NCI-H2196 treated with DMSO at 0.1 percent for 48 hours (cell line): Measurements from ENCODE around the gene EWSR1.

Experiments used
- DNase-seq: peaks from one replicate; lab custom pipeline; 2025; ENCODE audit not compliant: unreplicated experiment; lab: John Stamatoyannopoulos, UW

The EWSR1 gene

DNA sequence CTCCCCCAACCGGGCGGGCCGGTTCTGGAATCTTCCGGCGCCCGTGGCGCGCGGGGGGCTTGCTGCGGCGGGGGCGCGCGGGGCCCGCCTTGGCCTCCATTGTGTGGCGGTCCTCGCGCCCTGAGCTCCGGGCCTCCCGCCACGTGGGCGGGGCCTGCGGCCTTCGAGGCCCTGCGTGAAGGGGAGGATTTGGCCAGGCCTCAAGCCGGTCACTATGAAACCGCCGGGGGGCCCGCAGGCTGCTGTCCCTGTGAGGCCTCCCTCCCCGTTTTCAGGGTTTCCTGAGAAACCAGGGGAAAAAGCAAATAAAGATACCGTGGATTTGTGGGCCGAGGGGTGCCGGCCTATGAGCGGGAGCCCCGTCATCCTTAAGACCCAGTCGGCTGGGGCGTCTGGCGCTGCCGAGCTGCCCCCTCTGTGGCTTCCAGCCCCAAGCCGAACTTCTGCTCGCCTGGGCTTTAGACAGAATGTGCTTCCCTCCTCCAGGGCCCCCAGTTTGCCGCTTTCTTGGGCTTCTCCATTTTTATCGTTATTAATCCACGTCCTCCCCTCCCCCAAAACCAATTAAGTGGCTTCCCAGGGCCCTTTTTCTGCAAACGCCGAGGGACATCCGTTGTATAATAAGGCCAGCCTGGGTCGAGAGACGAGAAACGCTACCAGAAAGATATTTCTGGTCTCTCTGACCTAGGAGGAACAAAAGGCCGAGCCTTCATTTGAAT lies 602 bp downstream of the EWSR1 start:
- no peak for DNase-seq

DNA sequence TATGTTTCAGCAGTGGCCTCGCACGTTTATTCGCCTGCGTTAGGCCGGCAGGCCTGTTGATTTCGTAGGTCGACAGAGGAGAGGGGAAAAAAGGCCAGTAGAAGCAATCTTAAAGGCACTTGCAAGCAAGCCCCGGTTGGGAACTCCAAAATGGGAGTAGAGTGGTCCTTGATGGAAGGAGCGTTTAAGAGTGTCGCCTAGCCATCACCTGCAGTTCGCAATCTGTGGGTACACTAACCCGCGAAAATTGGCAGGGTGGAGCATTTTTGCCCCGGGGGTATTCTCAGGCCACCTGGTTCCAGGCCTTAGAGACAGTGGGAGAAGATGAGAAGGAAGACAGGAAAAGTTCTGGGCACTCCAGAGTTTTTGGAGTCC lies 1.1 kb downstream of the EWSR1 start:
- no peak for DNase-seq

DNA sequence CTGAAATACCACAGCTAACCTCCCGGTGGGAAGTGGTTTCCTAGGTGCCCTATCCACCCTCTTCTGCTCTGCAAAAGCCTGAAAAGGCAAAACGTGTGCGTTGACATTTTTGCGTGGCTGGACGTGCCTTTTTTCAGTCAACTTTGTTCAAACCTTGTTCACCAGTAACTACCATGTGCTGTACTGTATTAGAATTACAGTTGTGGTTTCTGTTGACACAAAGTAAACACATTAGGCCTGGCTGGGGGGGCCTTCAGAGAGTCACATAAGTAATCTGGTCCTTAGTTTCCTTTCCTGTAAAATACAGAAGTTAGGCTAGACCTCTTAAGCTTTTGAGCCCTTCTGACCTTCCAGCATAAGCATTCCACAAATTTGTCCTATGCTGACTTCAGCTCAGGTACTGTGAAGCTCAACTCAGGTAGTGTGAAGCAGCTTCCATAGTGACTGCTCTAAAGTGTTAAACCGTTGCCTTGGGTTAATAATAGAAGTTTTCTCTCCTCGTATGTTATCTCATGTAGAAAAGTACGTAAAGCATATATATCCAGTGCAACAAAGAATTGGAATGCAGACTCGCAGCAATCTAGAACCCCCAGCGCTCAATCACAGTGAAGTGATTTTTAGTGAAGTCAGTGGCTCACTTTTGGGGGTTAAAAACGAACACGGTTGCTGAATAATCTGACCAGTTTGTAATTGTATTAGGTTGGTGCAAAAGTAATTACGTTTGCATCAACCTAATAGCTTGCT lies 1.8 kb downstream of the EWSR1 start:
- no peak for DNase-seq

DNA sequence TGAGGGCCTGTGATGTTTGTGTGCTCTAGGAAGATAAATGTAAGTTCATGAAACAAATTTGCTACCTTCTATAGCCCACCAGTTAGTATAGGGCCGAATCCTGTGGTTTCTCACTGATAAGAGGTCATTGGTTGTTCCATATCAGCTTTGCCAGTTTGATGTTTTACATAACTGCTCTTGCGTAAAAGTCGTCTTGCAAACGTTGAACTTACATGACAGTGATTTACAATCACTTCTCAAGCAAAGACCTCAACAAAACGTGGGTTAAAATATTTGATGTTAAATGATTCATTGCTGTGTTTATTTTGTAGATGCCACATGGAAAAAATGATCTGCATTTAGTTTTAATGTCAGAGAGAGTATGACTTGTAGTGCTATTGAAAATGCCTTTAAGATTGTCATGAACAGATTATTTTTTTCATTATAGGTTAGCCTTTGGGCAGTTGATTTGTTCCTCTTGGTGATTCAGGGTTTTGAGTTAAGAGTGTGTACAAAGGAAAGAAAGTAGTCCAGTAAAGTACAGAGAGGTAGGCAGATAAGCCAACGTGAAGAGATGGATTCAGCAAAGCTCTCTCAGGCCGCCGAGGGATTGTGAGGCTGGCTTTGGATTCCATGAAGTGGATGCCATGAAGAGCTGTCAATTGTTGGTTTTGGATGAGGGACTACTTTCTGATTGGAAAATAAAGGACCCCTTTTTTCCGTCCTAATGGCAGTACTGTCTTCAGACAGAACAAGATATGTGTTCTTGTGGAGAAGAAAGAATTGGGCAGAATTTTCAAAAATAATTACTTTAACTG lies 2.6 kb downstream of the EWSR1 start:
- no peak for DNase-seq

DNA sequence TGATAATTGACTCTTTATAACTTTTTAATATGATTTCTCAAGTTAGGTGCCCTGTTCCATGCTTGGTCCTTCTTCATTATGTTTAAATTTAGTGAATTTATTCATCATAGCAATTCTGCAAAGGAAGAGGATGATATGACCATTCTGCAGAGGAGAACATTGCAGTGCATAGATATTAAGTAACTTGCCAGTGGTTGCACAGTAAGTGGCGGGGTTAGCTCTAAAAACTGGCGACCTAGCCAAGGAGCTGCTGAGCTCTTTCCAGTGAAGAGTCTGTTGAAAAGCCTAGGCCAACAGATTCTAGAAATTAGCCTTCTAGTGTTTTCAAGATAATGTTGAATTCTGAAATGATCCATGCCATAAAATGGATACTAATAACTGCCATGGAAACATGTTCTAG lies 4.6 kb downstream of the EWSR1 start:
- no peak for DNase-seq

DNA sequence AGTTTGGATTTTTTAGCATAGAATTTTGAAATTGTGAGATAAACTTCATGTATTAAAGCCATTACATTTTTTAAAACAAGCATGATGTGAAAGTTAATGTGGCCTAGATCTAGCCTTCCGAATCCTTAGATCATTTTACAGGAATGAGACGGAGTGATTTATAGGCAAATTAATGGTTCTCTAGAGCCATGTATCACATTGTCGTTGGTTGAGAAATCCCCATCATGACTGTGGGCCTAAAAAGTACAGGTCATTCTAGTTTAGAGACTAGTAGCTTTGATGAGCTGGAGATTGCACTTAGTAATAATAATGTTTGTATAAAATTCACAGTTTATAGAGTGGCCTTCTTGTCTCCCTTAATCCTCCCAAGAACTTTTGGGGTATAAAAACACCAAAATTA lies 7.1 kb downstream of the EWSR1 start:
- no peak for DNase-seq

- DNase-seq = no peak
Observed at GRCh38 chr22:29275819-29276565, 7.9 kb downstream of the EWSR1 start.

- DNase-seq = no peak
Observed at GRCh38 chr22:29277927-29278326, 9.9 kb downstream of the EWSR1 start.

- DNase-seq = no peak
Observed at GRCh38 chr22:29284196-29284595, 16.1 kb downstream of the EWSR1 start.

- no peak for DNase-seq
Observed at GRCh38 chr22:29288837-29289236, 20.8 kb downstream of the EWSR1 start.

- no peak for DNase-seq
Observed at GRCh38 chr22:29290061-29290460, 22.0 kb downstream of the EWSR1 start.

DNA sequence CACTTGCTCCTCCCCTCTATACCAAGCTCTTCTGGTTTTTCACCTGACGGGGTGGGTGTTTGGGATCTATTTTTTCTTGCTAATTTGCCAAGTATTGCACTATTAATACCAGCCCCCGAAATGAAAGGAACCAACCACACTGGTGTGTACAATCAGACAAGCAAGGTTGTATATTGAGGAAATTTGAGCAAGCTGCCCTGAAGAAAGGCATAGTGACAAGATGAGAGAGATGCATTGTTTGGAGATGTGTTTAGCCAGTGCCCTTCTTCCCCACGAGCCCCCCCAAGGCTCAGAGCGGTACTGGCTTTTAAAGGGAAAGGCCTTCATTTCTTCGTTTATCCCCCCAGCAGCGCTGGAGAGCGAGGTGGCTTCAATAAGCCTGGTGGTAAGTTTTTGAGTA lies 23.1 kb downstream of the EWSR1 start:
- no peak for DNase-seq

GRCh38 chr22:29292379-29292778 lies 24.3 kb downstream of the EWSR1 start:
- DNase-seq = no peak

- no peak for DNase-seq
Observed at GRCh38 chr22:29298641-29299040, 30.6 kb downstream of the EWSR1 start.

- no peak for DNase-seq
Observed at GRCh38 chr22:29299136-29299900, 31.2 kb downstream of the EWSR1 start.

DNA sequence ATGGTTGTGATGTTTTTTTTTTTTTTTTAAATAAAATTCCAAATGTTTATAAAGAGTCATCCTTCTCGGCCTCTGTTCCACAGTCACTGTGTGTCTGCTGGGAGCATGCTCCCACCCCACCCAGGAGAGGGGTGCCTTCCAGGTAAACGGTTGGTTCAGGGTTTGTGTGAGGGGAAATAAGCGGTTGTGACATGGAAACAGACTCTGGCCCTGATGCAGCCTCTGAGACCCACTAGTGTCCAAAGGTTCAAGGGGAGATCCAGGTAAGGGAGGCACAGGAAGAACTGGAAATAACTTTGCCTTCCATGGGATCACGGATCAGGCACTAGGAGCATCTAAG lies 32.4 kb downstream of the EWSR1 start:
- DNase-seq = no peak

DNA sequence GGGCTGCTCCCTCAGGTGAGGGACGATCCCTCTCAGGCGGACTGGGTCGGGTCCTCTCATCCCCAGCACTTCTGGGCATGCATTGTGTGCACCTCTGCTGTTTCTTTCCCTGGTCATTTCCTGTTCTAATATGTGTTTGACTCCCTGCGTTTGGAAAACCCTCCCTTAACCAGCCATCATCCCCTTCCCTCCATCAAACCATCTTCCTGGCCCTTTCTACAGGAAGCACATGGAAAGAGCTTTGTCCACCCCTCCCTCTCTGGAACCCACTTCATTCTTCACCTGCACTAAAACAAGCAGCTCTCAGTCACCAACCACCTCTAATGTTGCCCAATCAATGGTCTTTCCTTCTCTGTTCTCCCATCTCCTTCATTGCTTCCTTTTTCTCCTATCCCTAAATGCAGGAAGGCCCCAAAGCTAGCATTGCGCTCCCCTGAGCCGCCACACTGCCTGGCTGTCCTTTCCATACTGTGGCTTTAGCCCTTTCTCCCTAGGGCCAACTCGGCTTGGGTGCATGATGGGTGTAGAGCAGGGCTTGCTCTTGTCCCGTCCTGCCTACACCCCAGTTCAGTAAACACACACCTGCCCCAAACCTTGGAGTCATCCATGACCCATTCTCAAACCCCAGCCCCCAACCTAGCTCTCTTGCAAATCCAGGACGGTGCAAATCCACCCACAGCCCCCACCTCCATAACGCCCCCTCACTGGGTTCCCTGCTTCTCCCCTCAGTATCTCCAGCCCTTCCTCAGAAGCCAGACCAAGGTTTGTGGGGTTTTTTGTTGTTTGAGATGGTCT lies 32.9 kb downstream of the EWSR1 start:
- DNase-seq = no peak

- no peak for DNase-seq
Observed at GRCh38 chr22:29301716-29302401, 33.8 kb downstream of the EWSR1 start.

GRCh38 chr22:29302402-29302680 lies 34.3 kb downstream of the EWSR1 start:
- no peak for DNase-seq
